H1 (cell line): Measurements from ENCODE around the gene TMEM181. TPM values are rescaled to one million over a fixed set of nuclear protein-coding genes. Genes with fewer than 3 reads are reported as not detected.

Experiments used
- CTCF ChIA-PET: fragments of 300-600 bp; sonication (Branson Sonifier 250); formaldehyde crosslinking; loops from one replicate; lab custom pipeline; 2021; ENCODE audit not compliant: partially characterized antibody; lab: Charles Lee
- POLR2A ChIA-PET: fragments of 300-600 bp; sonication (Branson Sonifier 250); formaldehyde crosslinking; loops from one replicate; lab custom pipeline; 2021; ENCODE audit warnings: inconsistent platforms; ENCODE audit not compliant: partially characterized antibody; lab: Charles Lee
- DNase-seq, 2 experiments: peaks; one replicate each; pipeline versions ENCODE4 v3.0.0 to v3.0.0-alpha.2; 2010 to 2022; ENCODE audit warnings: low spot score in 2 of 2, low read depth in 1 of 2, mixed read lengths in 1 of 2
- FAIRE-seq: peaks from 2 replicates; lab custom pipeline; 2011; peaks lifted over from hg19 to GRCh38; lab: Jason Lieb, UNC
- H2AFZ ChIP-seq: 2 replicates; pipeline ENCODE4 v1.8.1; 2012; ENCODE audit warnings: low read length, inconsistent platforms
- H2AK5ac ChIP-seq: 2 replicates; pipeline ENCODE4 v1.6.1; 2013; ENCODE audit warnings: low read depth, low read length
- H2BK120ac ChIP-seq: replicated peaks from 2 replicates; pipeline ENCODE3; 2013; ENCODE audit warnings: low read depth, low read length, inconsistent platforms
- H2BK12ac ChIP-seq: 2 replicates; pipeline ENCODE4 v1.6.1; 2013; ENCODE audit warnings: low read depth, low read length
- H2BK15ac ChIP-seq: 2 replicates; pipeline ENCODE4 v1.6.1; 2013; ENCODE audit warnings: low read length
- H2BK20ac ChIP-seq: 2 replicates; pipeline ENCODE4 v1.6.1; 2013; ENCODE audit warnings: low read length
- H2BK5ac ChIP-seq: 2 replicates; pipeline ENCODE4 v1.6.1; 2013; ENCODE audit warnings: low read depth, low read length
- H3K14ac ChIP-seq: 2 replicates; pipeline ENCODE4 v1.6.1; 2013; ENCODE audit warnings: inconsistent platforms; ENCODE audit not compliant: insufficient read length
- H3K18ac ChIP-seq: 2 replicates; pipeline ENCODE4 v1.6.1; 2013; ENCODE audit warnings: low read length; ENCODE audit errors: extremely low read depth
- H3K23ac ChIP-seq: 2 replicates; pipeline ENCODE4 v1.6.1; 2013; ENCODE audit warnings: inconsistent platforms; ENCODE audit not compliant: insufficient read length
- H3K23me2 ChIP-seq: 2 replicates; pipeline ENCODE4 v1.6.1; 2013; ENCODE audit warnings: low read depth, low read length
- H3K27ac ChIP-seq: 2 replicates; pipeline ENCODE4 v1.6.1; 2011; ENCODE audit warnings: low read depth, low read length, inconsistent platforms
- H3K27me3 ChIP-seq, 4 experiments: replicated peaks in 1 of 4; 1 replicate in 1 of 4; 2 replicates in 3 of 4; pipeline versions ENCODE4 v1.6.1 to v1.8.1; 2011 to 2013; ENCODE audit warnings: low read length in 3 of 4, mild to moderate bottlenecking in 3 of 4, inconsistent platforms in 2 of 4, mixed read lengths in 2 of 4, moderate library complexity in 1 of 4; ENCODE audit not compliant: control insufficient read depth in 3 of 4, insufficient read depth in 3 of 4; ENCODE audit errors: extremely low read depth in 1 of 4
- H3K36me3 ChIP-seq, 4 experiments: 2 replicates each; pipeline versions ENCODE4 v1.6.1 to v1.8.1; 2011 to 2013; ENCODE audit warnings: mild to moderate bottlenecking in 4 of 4, low read length in 3 of 4, moderate library complexity in 2 of 4, control low read depth in 1 of 4, inconsistent platforms in 1 of 4; ENCODE audit not compliant: insufficient read depth in 4 of 4, control insufficient read depth in 2 of 4
- H3K4ac ChIP-seq: replicated peaks from 2 replicates; pipeline ENCODE3; 2013; ENCODE audit warnings: low read length, low read depth, mixed read lengths, inconsistent platforms; ENCODE audit not compliant: insufficient read length
- H3K4me1 ChIP-seq, 4 experiments: replicated peaks in 1 of 4; 1 replicate in 1 of 4; 2 replicates in 3 of 4; pipeline versions ENCODE4 v1.6.1 to v1.8.1; 2011 to 2013; ENCODE audit warnings: low read length in 3 of 4, inconsistent platforms in 2 of 4, mixed read lengths in 1 of 4; ENCODE audit not compliant: insufficient read depth in 4 of 4, control insufficient read depth in 3 of 4
- H3K4me2 ChIP-seq, 2 experiments: 2 replicates each; pipeline versions ENCODE4 v1.6.1 to v1.8.1; 2011 to 2013; ENCODE audit warnings: low read depth in 2 of 2, low read length in 2 of 2, control low read depth in 1 of 2, inconsistent platforms in 1 of 2, mild to moderate bottlenecking in 1 of 2; ENCODE audit not compliant: insufficient read depth in 1 of 2
- H3K4me3 ChIP-seq, 4 experiments: fragments of 200-600, 300-600 bp in 1 of 4; sonication (generic), shearing (Covaris generic), sonication (Bioruptor Twin) in 1 of 4; 2 replicates each; pipeline versions ENCODE4 v1.5.1 to v1.8.1; 2011 to 2016; ENCODE audit warnings: low read length in 4 of 4, low read depth in 3 of 4, control low read depth in 2 of 4, inconsistent platforms in 2 of 4, mild to moderate bottlenecking in 2 of 4, mixed read lengths in 1 of 4, moderate library complexity in 1 of 4; ENCODE audit not compliant: insufficient read depth in 2 of 4; ENCODE audit errors: extremely low read depth in 1 of 4
- H3K56ac ChIP-seq: replicated peaks from 2 replicates; pipeline ENCODE3; 2013; ENCODE audit warnings: low read depth, mild to moderate bottlenecking, mixed read lengths, low read length, inconsistent platforms; ENCODE audit not compliant: insufficient read length
- H3K79me1 ChIP-seq: 2 replicates; pipeline ENCODE4 v1.6.1; 2013; ENCODE audit warnings: low read depth, low read length, control low read depth
- H3K79me2 ChIP-seq, 2 experiments: 2 replicates each; pipeline versions ENCODE4 v1.6.1 to v1.8.1; 2012 to 2013; ENCODE audit warnings: low read length in 2 of 2, mild to moderate bottlenecking in 2 of 2, inconsistent platforms in 1 of 2; ENCODE audit not compliant: insufficient read depth in 2 of 2, control insufficient read depth in 1 of 2
- H3K9ac ChIP-seq, 4 experiments: replicated peaks in 1 of 4; 1 replicate in 1 of 4; 2 replicates in 3 of 4; pipeline versions ENCODE4 v1.6.1 to v1.8.1; 2011 to 2013; ENCODE audit warnings: low read depth in 3 of 4, low read length in 3 of 4, control low read depth in 2 of 4, mild to moderate bottlenecking in 2 of 4, moderate library complexity in 2 of 4, inconsistent platforms in 1 of 4; ENCODE audit errors: extremely low read depth in 1 of 4
- H3K9me3 ChIP-seq, 2 experiments: 2 replicates each; pipeline versions ENCODE4 v1.6.1 to v1.8.1; 2012 to 2013; ENCODE audit warnings: mild to moderate bottlenecking in 2 of 2, moderate library complexity in 2 of 2, control low read depth in 1 of 2, inconsistent platforms in 1 of 2, low read depth in 1 of 2, low read length in 1 of 2, mixed read lengths in 1 of 2; ENCODE audit not compliant: insufficient read depth in 2 of 2
- H4K20me1 ChIP-seq, 2 experiments: replicated peaks in 1 of 2; 2 replicates each; pipeline versions ENCODE3 to v1.8.1; 2011 to 2013; ENCODE audit warnings: inconsistent platforms in 2 of 2, low read length in 2 of 2, mild to moderate bottlenecking in 1 of 2; ENCODE audit not compliant: insufficient read depth in 2 of 2, control insufficient read depth in 1 of 2
- H4K5ac ChIP-seq: 2 replicates; pipeline ENCODE4 v1.6.1; 2013; ENCODE audit warnings: low read length, low read depth, mixed read lengths, inconsistent platforms; ENCODE audit not compliant: insufficient read length
- H4K8ac ChIP-seq: 2 replicates; pipeline ENCODE4 v1.8.0; 2013; ENCODE audit warnings: mild to moderate bottlenecking, moderate library complexity, low read length, inconsistent platforms; ENCODE audit not compliant: insufficient read depth; ENCODE audit errors: extremely low read depth
- H4K91ac ChIP-seq: replicated peaks from 2 replicates; pipeline ENCODE3; 2013; ENCODE audit warnings: low read length, mixed read lengths, inconsistent platforms; ENCODE audit not compliant: insufficient read length
- HDAC6 ChIP-seq: IDR thresholded peaks from one replicate; pipeline ENCODE4 v1.7.1; 2012; ENCODE audit warnings: low read depth, mild to moderate bottlenecking, inconsistent platforms, low read length, moderate library complexity
- SIX5 ChIP-seq: IDR thresholded peaks from 2 replicates; pipeline ENCODE4 v1.6.1; 2011; ENCODE audit warnings: mild to moderate bottlenecking, low read depth, low read length
- SP2 ChIP-seq: IDR thresholded peaks from 2 replicates; pipeline ENCODE4 v1.6.1; 2012; ENCODE audit warnings: mild to moderate bottlenecking, low read length, inconsistent platforms
- TAF1 ChIP-seq: IDR thresholded peaks from 2 replicates; pipeline ENCODE4 v1.6.1; 2011; ENCODE audit warnings: mild to moderate bottlenecking, low read depth, low read length
- WGBS, 2 experiments: shearing (Covaris generic) in 1 of 2; methylation state at CpG; one replicate each; pipeline versions ENCODE4 v1.1.6 to v1.1.7; 2013 to 2015; ENCODE audit warnings: low lambda C conversion rate in 2 of 2, mixed read lengths in 2 of 2, inconsistent platforms in 1 of 2, low coverage in 1 of 2, missing lambda C conversion rate in 1 of 2; ENCODE audit not compliant: insufficient replicate concordance in 2 of 2, insufficient coverage in 1 of 2, insufficient read length in 1 of 2; ENCODE audit errors: extremely low coverage in 1 of 2, missing lambda C conversion rate in 1 of 2; 5-methylcytosine and 5-hydroxymethylcytosine counted together
- polyA plus RNA-seq, 7 experiments: library from polyadenylated mRNA; depleted of rRNA in 3 of 7; stranded (reverse) in 5 of 7; unstranded in 2 of 7; fragments of >200 nt in 5 of 7; fragments of 200-250 nt in 2 of 7; gene quantifications; 1 replicate in 5 of 7; 2 replicates in 1 of 7; 4 replicates in 1 of 7; pipeline versions ENCODE4 v1.2.1 to v1.2.3, GENCODE V29; 2011 to 2013; ENCODE audit warnings: missing spikeins in 2 of 7, mixed read lengths in 2 of 7
- total RNA-seq: library from RNA; stranded (reverse); fragmentation: NEBNext Ultra II Directional; extraction: Animal tissue kit (Norgen Biotek cat#: 25700); gene quantifications from 2 replicates; pipeline ENCODE4 v1.2.1, GENCODE V29; 2021

The TMEM181 gene
- total and polyA plus RNA-seq, 2 of the 8 experiments (the other 6 are each of a cell fraction or from before 2014, with no cell fraction given) = 8.6 to 19.0 TPM

- no peak overlapping the region for H3K4me2 ChIP-seq
- H3K36me3 ChIP-seq = no peaks in the 10 kb centered on the region
- no peak overlapping the region for H3K4me3 ChIP-seq
- ChIA-PET POLR2A (no interaction called here), CTCF (interaction anchor here (0.6 to 4.5 kb wide), 6 partner anchors 17 to 334 kb away, joined by 3 to 24 read pairs (median 3); no protein-coding TSS in a partner anchor)
- FAIRE-seq = no peak
- peaks cover 0 to 4% (median 4%) of the 10 kb centered on the region in 4 experiments; a peak in 4 of 7 replicates for H3K4me1 ChIP-seq
- H3K9me3 ChIP-seq = no peaks in the 10 kb centered on the region; a peak in 1 of 4 replicates
- TF ChIP-seq SIX5 (no peak), TAF1 (no peak), HDAC6 (no peak), SP2 (no peak)
- no peak overlapping the region for H2AK5ac ChIP-seq
- no peak overlapping the region for H2BK15ac ChIP-seq
- H3K79me1 ChIP-seq = no peaks in the 10 kb centered on the region
- H2AFZ ChIP-seq = no peak overlapping the region
- no peak overlapping the region for H3K14ac ChIP-seq
- no peak overlapping the region for H2BK20ac ChIP-seq
- H3K18ac ChIP-seq = no peak overlapping the region
- no peaks in the 10 kb centered on the region for H3K23me2 ChIP-seq
- no peak overlapping the region for H4K8ac ChIP-seq
- no peak overlapping the region for H2BK5ac ChIP-seq
- H4K91ac ChIP-seq = no peak overlapping the region
- 92% methylated on average over 11 of the region's 11 CpGs; no CpG with 5 or more reads in 1 of the 2 experiments for WGBS, 2 experiments
- no peak overlapping the region for H3K4ac ChIP-seq
- no peak for DNase-seq
- H4K5ac ChIP-seq = no peak overlapping the region
- H4K20me1 ChIP-seq = no peaks in the 10 kb centered on the region
- no peaks in the 10 kb centered on the region for H3K79me2 ChIP-seq
- H3K56ac ChIP-seq = no peak overlapping the region
- no peak overlapping the region for H3K27ac ChIP-seq
- no peaks in the 10 kb centered on the region for H3K27me3 ChIP-seq
- H3K23ac ChIP-seq = no peak overlapping the region
- no peak overlapping the region for H3K9ac ChIP-seq
- H2BK120ac ChIP-seq = no peak overlapping the region
- 0 out of 2 replicates have a peak overlapping the region, but pooled peaks have one; percentile 43 for H2BK12ac ChIP-seq
Measured at GRCh38 chr6:158522616-158523015, 37.3 kb upstream of the TMEM181 start.
